ENCODE results near the gene LRRK2.
A peak's percentile ranks its signal among the peaks of the same experiment; 100 is the strongest.
"Not testable (repeated sequence)": the region's sequence is repeated elsewhere in the genome, so short reads cannot be mapped to it uniquely, and the experiment has no call there.

The LRRK2 gene

GRCh38 chr12:40375076-40375475 is 150.3 kb downstream of the LRRK2 start:
- Histone ChIP-seq H3K27me3 (ENCODE audit: low read depth, low read length) (no peaks in the 10 kb centered on the region), H3K9me3 (ENCODE audit: insufficient read depth, low read length) (no peaks in the 10 kb centered on the region)
- TF ChIP-seq EZH2phosphoT487 (IDR thresholded peaks at IDR 0.05; ENCODE audit: low read depth) (no peak), CTCF (IDR thresholded peaks at IDR 0.05; ENCODE audit: low read depth, low read length) (peak; percentile 45)

GRCh38 chr12:40376533-40377267 is 151.9 kb downstream of the LRRK2 start:
- Histone ChIP-seq H2AFZ (ENCODE audit: low read depth, low read length) (no peak overlapping the region), H3K27me3 (ENCODE audit: low read depth, low read length) (no peaks in the 10 kb centered on the region), H3K79me2 (ENCODE audit: low read length) (no peaks in the 10 kb centered on the region), H3K4me3 (ENCODE audit: low read length) (no peak overlapping the region), H3K9ac (ENCODE audit: low read length) (no peak overlapping the region), H3K4me1 (ENCODE audit: low read length) (peaks cover 6% of the 10 kb centered on the region), H4K20me1 (ENCODE audit: insufficient read depth, low read length) (no peaks in the 10 kb centered on the region), H3K4me2 (ENCODE audit: low read length) (no peak overlapping the region), H3K27ac (ENCODE audit: low read length) (no peak overlapping the region), H3K36me3 (replicated peaks; ENCODE audit: low read depth, low read length) (no peaks in the 10 kb centered on the region), H3K9me3 (ENCODE audit: insufficient read depth, low read length) (no peaks in the 10 kb centered on the region)
- TF ChIP-seq CTCF (IDR thresholded peaks at IDR 0.05; ENCODE audit: low read depth, low read length) (no peak), EZH2phosphoT487 (IDR thresholded peaks at IDR 0.05; ENCODE audit: low read depth) (no peak)

More at GRCh38 chr12:40375076-40375475, 150.3 kb downstream of the LRRK2 start:
- no peak overlapping the region for H2AFZ ChIP-seq (ENCODE audit: low read depth, low read length)
- H3K9ac ChIP-seq (ENCODE audit: low read length) = no peak overlapping the region
- no peaks in the 10 kb centered on the region for H3K36me3 ChIP-seq (replicated peaks; ENCODE audit: low read depth, low read length)
- H3K4me1 ChIP-seq (ENCODE audit: low read length) = peaks cover 6% of the 10 kb centered on the region
- no peaks in the 10 kb centered on the region for H4K20me1 ChIP-seq (ENCODE audit: insufficient read depth, low read length)
- no peak overlapping the region for H3K27ac ChIP-seq (ENCODE audit: low read length)
- no peak overlapping the region for H3K4me3 ChIP-seq (ENCODE audit: low read length)
- H3K4me2 ChIP-seq (ENCODE audit: low read length) = no peak overlapping the region
- H3K79me2 ChIP-seq (ENCODE audit: low read length) = no peaks in the 10 kb centered on the region

GRCh38 chr12:40378691-40379090 is 153.9 kb downstream of the LRRK2 start:
- Histone ChIP-seq H3K79me2 (ENCODE audit: low read length) (no peaks in the 10 kb centered on the region), H3K4me3 (ENCODE audit: low read length) (no peak overlapping the region), H3K9me3 (ENCODE audit: insufficient read depth, low read length) (no peaks in the 10 kb centered on the region), H3K27ac (ENCODE audit: low read length) (no peak overlapping the region), H4K20me1 (ENCODE audit: insufficient read depth, low read length) (no peaks in the 10 kb centered on the region), H3K36me3 (replicated peaks; ENCODE audit: low read depth, low read length) (no peaks in the 10 kb centered on the region), H3K4me2 (ENCODE audit: low read length) (no peak overlapping the region), H2AFZ (ENCODE audit: low read depth, low read length) (no peak overlapping the region), H3K4me1 (ENCODE audit: low read length) (peaks cover 6% of the 10 kb centered on the region), H3K9ac (ENCODE audit: low read length) (no peak overlapping the region), H3K27me3 (ENCODE audit: low read depth, low read length) (no peaks in the 10 kb centered on the region)
- TF ChIP-seq CTCF (IDR thresholded peaks at IDR 0.05; ENCODE audit: low read depth, low read length) = no peak
- TF ChIP-seq EZH2phosphoT487 (IDR thresholded peaks at IDR 0.05; ENCODE audit: low read depth) = no peak

- no peaks in the 10 kb centered on the region for H3K36me3 ChIP-seq (replicated peaks; ENCODE audit: low read depth, low read length)
- H3K4me3 ChIP-seq (ENCODE audit: low read length) = no peak overlapping the region
- H3K79me2 ChIP-seq (ENCODE audit: low read length) = no peaks in the 10 kb centered on the region
- no peaks in the 10 kb centered on the region for H3K9me3 ChIP-seq (ENCODE audit: insufficient read depth, low read length)
- no peak overlapping the region for H3K27ac ChIP-seq (ENCODE audit: low read length)
- no peak overlapping the region for H3K9ac ChIP-seq (ENCODE audit: low read length)
- no peak for TF ChIP-seq CTCF (IDR thresholded peaks at IDR 0.05; ENCODE audit: low read depth, low read length)
- no peaks in the 10 kb centered on the region for H3K27me3 ChIP-seq (ENCODE audit: low read depth, low read length)
- no peak overlapping the region for H3K4me2 ChIP-seq (ENCODE audit: low read length)
- no peak overlapping the region for H2AFZ ChIP-seq (ENCODE audit: low read depth, low read length)
- H4K20me1 ChIP-seq (ENCODE audit: insufficient read depth, low read length) = no peaks in the 10 kb centered on the region
- no peaks in the 10 kb centered on the region for H3K4me1 ChIP-seq (ENCODE audit: low read length)
Observed at GRCh38 chr12:40382217-40382616, 157.4 kb downstream of the LRRK2 start.

GRCh38 chr12:40387279-40387678 is 162.5 kb downstream of the LRRK2 start:
- not testable (repeated sequence) for H3K4me3 ChIP-seq (ENCODE audit: low read length); H3K27me3 ChIP-seq (ENCODE audit: low read depth, low read length); H3K36me3 ChIP-seq (replicated peaks; ENCODE audit: low read depth, low read length); H2AFZ ChIP-seq (ENCODE audit: low read depth, low read length); H3K9ac ChIP-seq (ENCODE audit: low read length); H3K27ac ChIP-seq (ENCODE audit: low read length); H3K4me2 ChIP-seq (ENCODE audit: low read length); H3K9me3 ChIP-seq (ENCODE audit: insufficient read depth, low read length); H3K4me1 ChIP-seq (ENCODE audit: low read length); H4K20me1 ChIP-seq (ENCODE audit: insufficient read depth, low read length); H3K79me2 ChIP-seq (ENCODE audit: low read length)
